Naive thymus-derived CD8-positive, alpha-beta T cell (primary cell): ENCODE data around the gene IL17RB. TPM values are rescaled to one million over a fixed set of nuclear protein-coding genes. Genes with fewer than 3 reads are reported as not detected.

ENCODE experiments used
- ATAC-seq, 2 donors: fragments of 150-1000 bp; cut with Tn5 transposase in 1 of 2; sonication (Bioruptor Pico), chemical (Tn5 transposase) in 1 of 2; 1 replicate in 1 of 2; 2 replicates in 1 of 2; pipeline ENCODE4 v1.10.0; 2021; ENCODE audit warnings: mild to moderate bottlenecking in 2 of 2, moderate library complexity in 2 of 2
- POLR2A ChIA-PET: fragments of 350-600 bp; sonication (Branson Sonifier 250); formaldehyde crosslinking; loops from one replicate; lab custom pipeline; 2021; ENCODE audit warnings: antibody characterized with exemption; lab: Charles Lee
- DNase-seq, 10 donors: peaks; one replicate each; pipeline versions ENCODE4 v3.0.0 to v3.0.0-alpha.2; 2020 to 2022
- H3K27ac Mint-ChIP-seq, 10 donors: one replicate each; pipeline ENCODE4 v1.8.0; 2020 to 2022; ENCODE audit warnings: mild to moderate bottlenecking in 10 of 10, mixed read lengths in 10 of 10, moderate library complexity in 4 of 10, inconsistent platforms in 1 of 10
- H3K27me3 Mint-ChIP-seq, 5 donors: one replicate each; pipeline ENCODE4 v1.8.0; 2021 to 2022; ENCODE audit warnings: mixed read lengths in 5 of 5
- H3K36me3 Mint-ChIP-seq, 3 donors: one replicate each; pipeline ENCODE4 v1.8.0; 2020 to 2022; ENCODE audit warnings: mixed read lengths in 3 of 3, mild to moderate bottlenecking in 2 of 3, inconsistent platforms in 1 of 3
- H3K4me1 Mint-ChIP-seq, 4 donors: one replicate each; pipeline ENCODE4 v1.8.0; 2021 to 2022; ENCODE audit warnings: mixed read lengths in 4 of 4
- H3K4me3 Mint-ChIP-seq, 10 donors: one replicate each; pipeline ENCODE4 v1.8.0; 2020 to 2022; ENCODE audit warnings: mild to moderate bottlenecking in 10 of 10, mixed read lengths in 10 of 10, moderate library complexity in 6 of 10, inconsistent platforms in 1 of 10
- H3K9me3 Mint-ChIP-seq, 9 donors: one replicate each; pipeline ENCODE4 v1.8.0; 2020 to 2022; ENCODE audit warnings: mixed read lengths in 9 of 9, mild to moderate bottlenecking in 3 of 9, inconsistent platforms in 1 of 9, moderate library complexity in 1 of 9
- polyA plus RNA-seq, 3 donors: library from polyadenylated mRNA; unstranded; fragments of 300-500 nt; fragmentation: Illumina TruSeq; gene quantifications; one replicate each; pipeline ENCODE4 v1.2.3, GENCODE V29; 2021
- total RNA-seq, 8 experiments: library from RNA in 2 of 8; stranded (reverse) in 2 of 8; gene quantifications; one replicate each; pipeline ENCODE4 v1.2.3 and lab custom pipeline; 2021 to 2026

The IL17RB gene, protein sequence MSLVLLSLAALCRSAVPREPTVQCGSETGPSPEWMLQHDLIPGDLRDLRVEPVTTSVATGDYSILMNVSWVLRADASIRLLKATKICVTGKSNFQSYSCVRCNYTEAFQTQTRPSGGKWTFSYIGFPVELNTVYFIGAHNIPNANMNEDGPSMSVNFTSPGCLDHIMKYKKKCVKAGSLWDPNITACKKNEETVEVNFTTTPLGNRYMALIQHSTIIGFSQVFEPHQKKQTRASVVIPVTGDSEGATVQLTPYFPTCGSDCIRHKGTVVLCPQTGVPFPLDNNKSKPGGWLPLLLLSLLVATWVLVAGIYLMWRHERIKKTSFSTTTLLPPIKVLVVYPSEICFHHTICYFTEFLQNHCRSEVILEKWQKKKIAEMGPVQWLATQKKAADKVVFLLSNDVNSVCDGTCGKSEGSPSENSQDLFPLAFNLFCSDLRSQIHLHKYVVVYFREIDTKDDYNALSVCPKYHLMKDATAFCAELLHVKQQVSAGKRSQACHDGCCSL
- total RNA-seq, result not detected
- under 1 TPM; 0.30 to 0.50 (median 0.49) TPM for polyA plus RNA-seq
- 0 to 0.26 (median 0) reads per million in 6 experiments for total RNA-seq (lab: John Stamatoyannopoulos, UW)

DNA sequence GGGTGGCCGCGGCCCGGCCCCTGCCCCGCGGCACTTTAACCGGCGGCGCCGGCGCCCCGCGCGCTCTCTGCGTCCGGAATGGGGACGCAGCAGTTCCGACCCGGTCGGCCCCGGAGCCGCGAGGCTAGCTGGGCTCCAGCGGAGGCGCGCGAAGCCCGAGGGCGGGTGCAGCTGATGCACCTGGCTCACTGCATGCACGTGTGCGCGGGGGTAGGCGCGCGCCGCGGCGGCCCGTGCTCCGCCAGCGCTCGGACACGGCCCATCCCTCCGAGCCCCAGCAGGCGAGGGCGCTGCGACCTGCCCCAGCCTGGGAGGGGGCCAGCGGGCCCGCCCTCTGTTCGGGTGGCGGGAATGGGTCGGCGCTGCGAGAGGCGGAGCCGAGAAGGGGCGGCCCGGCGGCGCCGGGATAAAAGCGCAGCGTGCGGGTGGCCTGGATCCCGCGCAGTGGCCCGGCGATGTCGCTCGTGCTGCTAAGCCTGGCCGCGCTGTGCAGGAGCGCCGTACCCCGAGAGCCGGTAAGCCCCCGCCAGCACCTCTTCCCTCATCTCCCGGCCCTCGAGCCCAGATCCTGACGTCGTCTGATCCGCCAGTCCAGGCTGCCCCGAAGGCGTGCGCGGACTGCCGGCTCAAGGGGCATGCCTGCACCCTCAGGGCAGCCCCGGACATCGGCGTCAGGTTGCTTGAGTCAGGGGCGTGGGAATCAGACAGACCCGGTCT lies at the start of gene IL17RB, which contains the start of gene CHDH:
Gene IL17RB (plus strand): TSS at position 435 of the 717 bp plus-strand sequence. CDS start 21 bp downstream, at position 456.
Gene CHDH (minus strand): TSS at position 286 of the 717 bp plus-strand sequence. CDS start 22,411 bp downstream, outside the sequence.
- Mint-ChIP-seq H3K4me3 (peak within 1 kb of the TSS; percentile 22 to 77 (median 70)), H3K4me1 (peaks cover 1 to 10% (median 7%) of the 10 kb centered on the region in 4 donors), H3K9me3 (no peaks in the 10 kb centered on the region), H3K27me3 (peaks cover 30 to 80% (median 48%) of the 10 kb centered on the region in 5 donors), H3K36me3 (no peaks in the 10 kb centered on the region), H3K27ac (no peak within 1 kb of the TSS)
- DNase-seq (no peak), ATAC-seq (peak; percentile 35 to 47)
- POLR2A ChIA-PET, result no interaction called here

DNA sequence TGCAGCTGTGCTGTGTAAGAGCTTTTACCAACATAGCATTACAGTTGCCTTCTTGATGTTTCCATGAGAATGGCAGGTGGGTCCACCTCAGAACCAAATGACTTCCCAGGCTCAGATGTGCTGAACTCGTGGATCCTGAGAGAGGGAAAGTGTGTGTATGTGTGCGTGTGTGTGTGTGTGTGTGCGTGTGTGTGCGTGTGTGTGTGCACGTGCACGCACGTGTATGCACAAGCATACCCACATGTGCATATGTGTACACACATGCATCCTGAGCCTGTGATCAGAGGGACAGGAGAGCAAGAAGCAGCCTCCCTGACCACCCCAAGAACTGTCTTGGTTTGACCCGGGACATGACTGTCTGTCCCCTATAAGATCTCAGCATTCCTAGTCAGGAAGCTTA lies 48.2 kb upstream of the IL17RB start:
- Mint-ChIP-seq H3K27me3 (peaks cover 2 to 31% (median 10%) of the 10 kb centered on the region in 5 donors), H3K4me3 (no peak overlapping the region), H3K27ac (no peak overlapping the region), H3K4me1 (no peaks in the 10 kb centered on the region), H3K9me3 (no peaks in the 10 kb centered on the region), H3K36me3 (no peaks in the 10 kb centered on the region)
- POLR2A ChIA-PET, result no interaction called here
- no peak for ATAC-seq
- DNase-seq, result no peak

DNA sequence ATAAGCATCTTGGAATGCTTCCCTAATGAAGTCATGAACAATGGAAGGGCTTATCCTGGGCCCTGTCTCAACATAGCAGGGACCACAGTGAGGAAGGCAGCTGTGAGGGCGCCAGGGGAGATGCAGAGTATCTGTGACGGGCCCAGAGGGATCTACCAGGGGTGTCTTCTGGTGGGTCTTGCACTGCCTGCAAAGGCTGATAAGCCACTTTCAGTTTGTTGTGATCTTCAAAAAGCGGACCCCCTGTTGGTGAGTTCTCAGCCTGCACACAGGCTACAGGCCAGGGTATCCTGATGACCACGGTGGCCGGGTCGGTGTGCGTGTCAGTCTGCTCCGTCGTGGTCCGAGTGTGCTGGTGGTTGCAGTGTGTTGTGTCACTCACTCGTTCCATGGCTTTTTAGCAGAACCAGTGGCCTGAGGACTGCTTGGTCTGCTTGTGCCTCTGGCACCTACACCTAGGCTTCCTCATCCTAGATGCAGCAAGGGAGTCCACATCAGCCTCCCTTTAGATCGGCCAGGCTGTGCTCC lies 47.0 kb upstream of the IL17RB start:
- no peak for ATAC-seq
- no peak overlapping the region for H3K27ac Mint-ChIP-seq
- peaks cover 2 to 21% (median 10%) of the 10 kb centered on the region in 5 donors for H3K27me3 Mint-ChIP-seq
- no peaks in the 10 kb centered on the region for H3K36me3 Mint-ChIP-seq
- H3K4me1 Mint-ChIP-seq, result no peaks in the 10 kb centered on the region
- no peak overlapping the region for H3K4me3 Mint-ChIP-seq
- no peaks in the 10 kb centered on the region for H3K9me3 Mint-ChIP-seq
- POLR2A ChIA-PET, result no interaction called here
- no peak for DNase-seq

DNA sequence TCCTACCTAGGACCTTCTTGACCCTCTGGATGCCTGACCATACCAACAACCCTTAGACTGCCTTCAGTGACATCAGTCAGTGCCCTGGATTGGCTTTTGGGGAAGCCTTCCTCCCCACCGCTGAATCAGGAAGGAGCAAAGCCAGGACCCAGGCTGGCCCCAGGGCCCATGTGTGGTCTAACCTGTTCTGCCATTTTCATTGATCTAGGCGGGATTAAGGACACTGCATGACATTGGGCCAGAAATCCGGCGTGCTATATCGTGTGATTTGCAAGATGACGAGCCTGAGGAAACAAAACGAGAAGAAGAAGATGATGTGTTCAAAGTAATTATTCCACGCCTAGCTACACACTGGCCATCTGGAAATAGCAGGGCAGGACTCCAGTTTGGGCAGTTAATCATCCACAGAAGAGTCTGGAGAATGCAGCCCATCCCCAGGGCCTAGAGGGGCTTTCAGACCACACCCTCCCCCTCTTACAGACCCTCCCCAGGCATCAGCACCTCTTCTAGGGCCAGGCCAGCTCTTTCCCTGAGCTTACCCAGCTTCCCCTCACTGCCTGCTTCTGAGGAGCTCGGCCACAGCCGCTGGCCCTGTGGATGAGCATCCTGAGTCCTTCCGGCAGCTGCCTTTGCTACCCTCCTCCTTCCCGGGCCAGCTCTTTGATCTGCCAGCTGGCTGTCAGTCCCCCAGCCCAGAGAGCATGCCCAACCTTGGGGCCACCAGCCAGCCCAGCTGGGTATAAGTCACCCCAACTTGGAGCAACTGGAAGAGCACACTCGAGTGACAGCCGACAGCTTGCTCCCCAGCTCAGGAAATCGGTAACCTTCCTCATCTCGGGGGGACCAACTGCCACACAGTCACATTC lies 46.1 kb upstream of the IL17RB start:
- POLR2A ChIA-PET, result no interaction called here
- ATAC-seq (no peak), DNase-seq (no peak)
- no peak overlapping the region for H3K4me3 Mint-ChIP-seq
- H3K4me1 Mint-ChIP-seq, result no peaks in the 10 kb centered on the region
- H3K27ac Mint-ChIP-seq, result peak overlapping the region in 1 of 10 donors; percentile 48
- H3K27me3 Mint-ChIP-seq, result peaks cover 2 to 14% (median 6%) of the 10 kb centered on the region in 5 donors
- H3K9me3 Mint-ChIP-seq, result no peaks in the 10 kb centered on the region
- no peaks in the 10 kb centered on the region for H3K36me3 Mint-ChIP-seq

DNA sequence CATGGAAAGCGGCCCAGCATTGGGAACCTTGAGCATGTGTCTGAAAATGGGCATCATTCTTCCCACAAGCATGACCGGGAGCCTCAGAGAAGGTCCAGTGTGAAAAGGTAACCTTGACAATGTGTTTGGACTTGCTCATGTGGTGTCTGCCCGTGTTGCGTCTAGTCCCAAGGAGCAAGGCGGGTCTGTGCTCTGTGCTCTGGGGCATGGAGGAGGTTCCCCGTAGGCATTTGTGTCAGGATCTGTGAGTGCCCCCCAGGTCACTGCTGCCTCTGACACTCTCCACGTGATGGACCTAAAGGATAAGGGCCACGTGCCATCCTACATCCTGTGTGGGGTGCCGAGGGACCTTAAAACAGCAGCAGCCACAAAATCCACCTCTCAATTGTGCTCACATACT lies 45.0 kb upstream of the IL17RB start:
- Mint-ChIP-seq H3K27ac (no peak overlapping the region), H3K4me1 (no peaks in the 10 kb centered on the region), H3K4me3 (no peak overlapping the region), H3K27me3 (peaks cover 2 to 10% (median 6%) of the 10 kb centered on the region in 5 donors), H3K9me3 (no peaks in the 10 kb centered on the region), H3K36me3 (no peaks in the 10 kb centered on the region)
- ATAC-seq (no peak), DNase-seq (no peak)
- POLR2A ChIA-PET, result no interaction called here

DNA sequence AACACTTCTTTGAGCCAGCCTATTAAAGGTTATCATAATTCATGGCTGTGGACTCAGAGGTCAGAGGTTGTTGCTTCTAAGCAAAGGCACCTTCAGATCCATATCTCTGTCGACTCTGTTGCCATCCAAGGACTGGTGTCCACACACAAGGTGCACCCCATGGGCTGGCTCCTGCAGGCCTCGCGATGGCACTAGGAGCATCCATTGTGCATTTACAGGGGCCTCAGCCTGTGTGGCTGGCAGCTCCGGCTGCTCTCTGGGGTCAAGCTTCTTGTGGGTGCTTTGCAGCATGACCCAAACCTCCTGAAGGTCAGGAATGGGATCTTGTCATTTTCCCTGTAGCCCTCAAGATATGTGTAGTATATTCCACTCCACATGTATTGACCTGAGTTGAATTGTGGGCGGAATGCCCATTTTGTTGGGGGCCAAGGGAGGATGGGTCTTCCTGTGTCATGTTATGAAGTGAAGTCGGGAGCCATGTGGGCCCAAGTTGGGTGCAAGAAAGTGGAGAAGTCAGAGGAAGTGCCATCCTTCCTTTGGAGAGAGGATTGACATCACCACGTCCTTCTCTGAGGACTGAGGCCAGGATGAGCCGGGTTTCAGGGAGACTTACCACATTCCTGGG lies 44.0 kb upstream of the IL17RB start:
- Mint-ChIP-seq H3K9me3 (no peaks in the 10 kb centered on the region), H3K4me3 (no peak overlapping the region), H3K27me3 (peaks cover 5 to 19% (median 6%) of the 10 kb centered on the region in 5 donors), H3K36me3 (no peaks in the 10 kb centered on the region), H3K27ac (no peak overlapping the region), H3K4me1 (no peaks in the 10 kb centered on the region)
- DNase-seq, result no peak
- POLR2A ChIA-PET, result no interaction called here
- no peak for ATAC-seq

DNA sequence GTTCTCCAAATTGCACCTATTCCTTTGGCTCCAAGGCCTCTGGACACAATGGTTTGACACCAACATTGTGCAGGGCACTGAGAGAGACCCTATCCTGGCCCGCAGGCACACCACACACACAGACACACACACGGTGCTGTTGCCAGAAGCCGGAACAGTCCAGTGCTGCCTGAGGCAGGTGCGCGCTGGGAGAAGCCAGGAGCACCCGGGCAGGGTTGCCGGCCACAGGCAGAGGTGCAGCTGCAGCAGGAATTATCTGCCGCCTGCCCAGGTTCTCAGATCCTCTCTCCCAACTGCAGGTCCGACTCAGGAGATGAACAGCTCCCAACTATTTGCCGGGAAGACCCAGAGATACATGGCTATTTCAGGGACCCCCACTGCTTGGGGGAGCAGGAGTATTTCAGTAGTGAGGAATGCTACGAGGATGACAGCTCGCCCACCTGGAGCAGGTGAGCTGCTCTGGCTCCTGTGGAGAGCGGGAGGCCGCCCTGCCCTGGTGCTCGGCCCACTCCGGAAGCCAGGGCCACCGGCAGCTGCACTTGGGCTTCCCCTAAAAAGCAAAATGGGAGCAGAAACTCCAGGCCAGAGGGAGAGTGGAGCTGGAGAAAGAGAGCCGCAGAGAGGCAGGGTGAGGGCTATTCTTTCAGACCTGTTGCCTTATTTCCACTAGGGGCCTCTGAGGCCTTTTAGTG lies 43.1 kb upstream of the IL17RB start:
- H3K27ac Mint-ChIP-seq, result no peak overlapping the region
- H3K4me1 Mint-ChIP-seq, result no peaks in the 10 kb centered on the region
- H3K27me3 Mint-ChIP-seq, result peaks cover 5 to 20% (median 6%) of the 10 kb centered on the region in 5 donors
- DNase-seq (no peak), ATAC-seq (no peak)
- H3K4me3 Mint-ChIP-seq, result no peak overlapping the region
- no peaks in the 10 kb centered on the region for H3K36me3 Mint-ChIP-seq
- no peaks in the 10 kb centered on the region for H3K9me3 Mint-ChIP-seq
- POLR2A ChIA-PET, result no interaction called here

DNA sequence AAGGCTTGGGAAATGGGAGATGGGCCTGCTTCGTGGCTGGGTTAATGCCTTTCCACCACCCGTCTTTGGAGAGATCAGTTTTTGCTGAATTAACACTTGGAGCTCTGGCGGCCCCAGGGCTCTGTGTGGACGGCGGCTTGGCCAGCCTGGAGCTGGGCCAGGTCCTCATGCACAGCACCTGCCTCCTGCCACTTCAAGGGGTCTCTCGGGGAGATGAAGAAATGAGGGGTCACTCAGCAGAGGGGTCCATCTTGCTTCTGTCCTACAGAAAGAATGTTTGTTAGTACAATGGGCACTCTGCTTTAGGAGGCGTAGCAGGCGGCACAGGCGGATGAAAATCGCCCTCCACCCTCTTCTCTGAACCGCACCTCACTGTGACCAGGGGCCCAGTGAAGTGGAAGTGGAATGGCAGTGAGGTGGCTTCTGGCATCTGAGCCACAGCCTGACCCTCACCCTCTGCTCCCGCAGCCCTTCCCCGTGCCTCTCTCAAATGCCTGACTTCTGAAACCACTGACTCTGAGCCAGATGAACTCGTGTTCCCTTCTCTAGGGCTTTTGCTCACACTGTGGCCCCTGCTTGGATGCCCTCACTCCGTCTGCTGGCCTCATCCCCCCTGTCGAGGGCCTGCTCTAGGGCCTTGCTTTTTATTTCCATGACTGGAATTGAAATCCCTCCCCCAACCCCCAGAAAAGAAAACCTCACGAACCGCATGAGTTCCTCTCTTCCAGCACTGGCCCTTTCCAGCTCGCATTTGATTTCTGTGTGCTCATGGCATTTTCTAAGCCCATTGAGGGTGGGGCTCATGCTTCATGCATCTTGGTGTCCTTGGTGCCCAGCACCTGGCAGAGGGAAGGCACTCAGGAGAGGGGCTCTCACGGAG lies 42.3 kb upstream of the IL17RB start:
- Mint-ChIP-seq H3K4me1 (no peaks in the 10 kb centered on the region), H3K4me3 (no peak overlapping the region), H3K27ac (no peak overlapping the region), H3K36me3 (no peaks in the 10 kb centered on the region), H3K9me3 (no peaks in the 10 kb centered on the region), H3K27me3 (peaks cover 5 to 23% (median 10%) of the 10 kb centered on the region in 5 donors)
- ATAC-seq (no peak), DNase-seq (no peak)
- POLR2A ChIA-PET, result no interaction called here

DNA sequence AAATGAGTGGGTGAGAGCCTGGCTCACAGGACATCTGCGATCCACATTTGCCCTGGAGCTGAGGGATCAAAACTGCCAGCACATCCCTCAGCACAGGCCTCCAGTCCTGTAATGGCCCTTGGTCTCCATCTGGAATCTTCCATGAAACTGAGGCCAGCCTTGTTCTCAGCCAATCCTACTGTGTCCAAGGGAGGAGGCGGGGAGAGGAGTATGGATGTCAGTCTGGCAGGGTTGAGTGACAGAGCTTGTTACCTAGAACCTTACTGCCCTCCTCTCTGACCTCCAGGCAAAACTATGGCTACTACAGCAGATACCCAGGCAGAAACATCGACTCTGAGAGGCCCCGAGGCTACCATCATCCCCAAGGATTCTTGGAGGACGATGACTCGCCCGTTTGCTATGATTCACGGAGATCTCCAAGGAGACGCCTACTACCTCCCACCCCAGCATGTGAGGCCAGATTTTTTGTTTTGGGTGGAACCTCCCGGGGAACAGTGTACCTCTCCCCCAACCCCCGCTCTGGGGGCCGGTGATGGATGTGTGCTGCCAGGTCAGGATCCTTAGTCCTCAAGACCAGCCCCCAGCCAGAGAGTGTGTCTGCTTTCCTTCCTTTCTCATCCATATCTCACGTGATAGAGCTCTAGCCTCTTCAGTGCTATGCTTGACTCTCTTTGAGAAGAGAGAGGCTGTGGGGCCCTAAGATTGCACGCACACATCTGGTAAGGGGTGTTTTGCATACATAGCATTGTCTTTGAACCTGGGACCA lies 41.5 kb upstream of the IL17RB start:
- Mint-ChIP-seq H3K27me3 (peaks cover 3 to 20% (median 8%) of the 10 kb centered on the region in 5 donors), H3K4me3 (no peak overlapping the region), H3K36me3 (no peaks in the 10 kb centered on the region), H3K4me1 (no peaks in the 10 kb centered on the region), H3K9me3 (no peaks in the 10 kb centered on the region), H3K27ac (no peak overlapping the region)
- POLR2A ChIA-PET, result no interaction called here
- no peak for ATAC-seq
- no peak for DNase-seq

DNA sequence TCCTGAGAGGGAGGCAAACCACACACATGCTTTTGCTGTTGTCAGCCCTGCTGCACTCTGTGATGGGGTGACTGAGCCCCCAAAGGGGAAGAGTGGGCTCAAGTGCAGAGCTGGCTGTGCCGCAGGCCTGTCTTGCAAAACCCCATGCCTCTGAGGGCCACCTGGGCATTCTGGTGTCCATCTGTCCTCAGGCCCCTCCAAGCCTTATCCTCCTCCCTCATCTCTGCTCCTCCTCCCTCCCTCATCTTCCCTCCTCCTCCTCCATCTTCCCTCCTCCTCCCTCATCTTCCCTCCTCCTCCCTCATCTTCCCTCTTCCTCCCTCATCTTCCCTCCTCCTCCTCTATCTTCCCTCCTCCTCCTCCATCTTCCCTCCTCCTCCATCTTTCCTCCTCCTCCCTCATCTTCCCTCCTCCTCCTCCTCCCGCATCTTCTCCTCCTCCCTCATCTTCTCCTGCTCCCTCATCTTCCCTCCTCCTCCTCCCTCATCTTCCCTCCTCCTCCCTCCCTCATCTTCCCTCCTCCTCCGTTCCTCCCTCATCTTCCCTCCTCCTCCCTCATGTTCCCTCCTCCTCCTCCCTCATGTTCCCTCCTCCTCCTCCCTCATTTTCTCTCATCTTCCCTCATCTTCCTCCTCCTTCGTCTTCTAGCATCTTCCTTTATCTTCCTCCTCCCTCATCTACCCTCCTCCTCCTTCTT lies 40.8 kb upstream of the IL17RB start:
- no peak for DNase-seq
- Mint-ChIP-seq H3K36me3 (no peaks in the 10 kb centered on the region), H3K27ac (no peak overlapping the region), H3K4me3 (no peak overlapping the region), H3K9me3 (no peaks in the 10 kb centered on the region), H3K27me3 (peaks cover 3 to 20% (median 8%) of the 10 kb centered on the region in 5 donors), H3K4me1 (no peaks in the 10 kb centered on the region)
- POLR2A ChIA-PET, result no interaction called here
- ATAC-seq, result no peak
